Muscle of back (tissue), 11 donors: ENCODE data around the gene MAN1C1. TPM values are rescaled to one million over a fixed set of nuclear protein-coding genes. Genes with fewer than 3 reads are reported as not detected.
"Not testable (repeated sequence)": the region's sequence is repeated elsewhere in the genome, so short reads cannot be mapped to it uniquely, and the experiment has no call there.

Experiments used
- DNase-seq, 3 donors: peaks; one replicate each; pipeline versions ENCODE4 v3.0.0 to v3.0.0-alpha.2; 2013
- polyA plus RNA-seq, 10 donors: library from polyadenylated mRNA; unstranded; fragments of 120-200 nt; gene quantifications; one replicate each; pipeline ENCODE4 v1.2.1, GENCODE V29; 2013; ENCODE audit not compliant: insufficient read length in 10 of 10

The MAN1C1 gene
- polyA plus RNA-seq, 10 donors, result 9.1 to 15.4 (median 12.1) TPM

DNA sequence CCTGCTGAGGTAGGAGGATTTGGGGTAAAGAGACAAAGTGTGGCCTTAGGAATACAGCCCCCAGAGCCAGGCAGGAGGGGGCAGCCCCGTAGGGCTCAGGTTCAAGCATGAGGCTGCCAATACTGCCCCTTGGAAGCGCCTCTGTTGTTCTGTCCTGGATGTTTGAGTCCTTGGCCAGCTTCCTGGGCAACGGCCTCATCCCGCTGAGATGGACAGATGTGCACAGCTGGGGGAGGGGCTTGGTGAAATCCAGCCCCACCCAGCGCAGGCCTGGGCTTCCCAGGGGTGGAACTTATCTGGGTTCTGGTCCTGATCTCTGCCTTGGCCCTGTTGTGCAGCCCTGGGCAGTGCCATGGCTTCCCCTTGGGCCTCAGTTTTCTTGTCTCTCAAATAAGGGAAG, 34.8 kb upstream of the MAN1C1 start:
- no peak for DNase-seq

DNA sequence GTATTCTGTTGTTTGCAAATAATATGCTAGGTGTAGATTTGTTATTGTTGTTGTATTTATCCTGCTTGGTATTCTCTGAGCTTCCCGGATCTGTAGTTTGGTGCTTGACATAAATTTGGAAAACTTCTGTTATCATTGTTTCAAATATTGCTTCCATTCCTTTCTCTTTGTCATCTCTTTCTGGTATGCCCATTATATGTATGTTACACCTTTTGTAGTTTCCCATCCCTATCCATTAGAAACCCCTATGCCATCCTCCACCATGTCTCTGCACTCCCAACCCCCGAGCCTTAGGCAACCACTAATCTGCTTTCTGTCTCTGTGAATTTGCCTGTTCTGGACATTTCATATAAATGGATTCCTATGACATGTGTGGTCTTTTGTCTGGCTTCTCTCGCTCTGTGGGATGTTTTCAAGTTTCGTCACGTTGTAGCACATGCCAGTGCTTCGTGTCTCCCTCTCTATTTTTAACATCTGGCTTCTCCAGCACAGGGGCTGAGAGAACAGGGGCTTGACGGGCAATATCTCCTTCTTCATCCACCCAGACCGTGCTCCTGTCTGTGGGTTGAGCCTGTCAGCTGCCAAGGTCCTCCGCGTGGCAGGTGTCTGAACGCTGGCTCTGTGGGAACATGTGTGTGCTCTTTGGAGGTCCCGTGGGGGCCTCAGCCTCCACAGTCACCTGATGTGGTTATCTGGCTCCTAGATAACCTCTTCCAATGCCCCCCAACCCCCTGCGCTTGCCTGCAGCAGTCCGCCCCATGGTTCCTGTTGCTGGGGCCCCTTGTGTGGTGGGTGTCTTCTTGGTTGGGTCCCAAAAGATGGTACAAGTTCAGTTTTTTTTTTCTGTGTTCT, 32.8 kb upstream of the MAN1C1 start:
- no peak for DNase-seq

DNA sequence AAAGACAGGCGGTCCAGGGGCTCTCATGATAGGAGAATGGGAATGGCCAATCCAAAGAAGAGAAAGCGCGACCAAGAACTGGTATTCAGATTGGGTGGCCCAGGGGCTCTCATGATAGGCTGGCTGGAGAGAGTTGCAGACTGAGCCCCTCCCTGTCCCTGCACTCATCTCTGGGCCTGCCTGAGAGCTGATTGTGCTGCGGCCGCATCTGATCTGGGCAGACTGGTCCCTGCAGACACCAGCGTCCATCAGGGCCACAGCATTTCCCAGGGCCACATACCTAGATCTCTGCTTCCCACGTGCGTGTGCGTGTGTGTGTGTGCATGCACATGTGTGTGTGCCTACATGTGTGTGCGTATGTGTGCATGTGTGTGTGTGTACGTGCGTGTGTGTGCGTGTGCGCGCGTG, 30.4 kb upstream of the MAN1C1 start:
- DNase-seq, result no peak

DNA sequence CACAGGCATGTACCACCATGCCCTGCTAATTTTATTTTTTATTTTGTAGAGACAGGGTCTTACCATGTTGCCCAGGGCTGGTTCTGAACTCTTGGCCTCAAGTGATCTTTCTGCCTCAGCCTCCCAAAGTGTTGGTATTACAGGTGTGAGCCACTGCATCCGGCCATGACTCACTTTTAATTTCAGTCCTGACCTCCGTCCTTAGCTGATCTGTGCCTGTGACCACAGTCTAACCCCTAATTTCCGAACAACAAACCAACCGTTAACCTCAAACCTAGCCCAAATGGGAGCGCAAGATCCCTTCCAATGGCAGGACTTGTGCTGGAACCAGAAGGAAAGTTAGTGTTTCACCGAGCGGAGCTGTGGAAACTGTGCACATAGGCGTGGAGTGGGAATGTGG, 29.3 kb upstream of the MAN1C1 start:
- DNase-seq, result no peak

DNA sequence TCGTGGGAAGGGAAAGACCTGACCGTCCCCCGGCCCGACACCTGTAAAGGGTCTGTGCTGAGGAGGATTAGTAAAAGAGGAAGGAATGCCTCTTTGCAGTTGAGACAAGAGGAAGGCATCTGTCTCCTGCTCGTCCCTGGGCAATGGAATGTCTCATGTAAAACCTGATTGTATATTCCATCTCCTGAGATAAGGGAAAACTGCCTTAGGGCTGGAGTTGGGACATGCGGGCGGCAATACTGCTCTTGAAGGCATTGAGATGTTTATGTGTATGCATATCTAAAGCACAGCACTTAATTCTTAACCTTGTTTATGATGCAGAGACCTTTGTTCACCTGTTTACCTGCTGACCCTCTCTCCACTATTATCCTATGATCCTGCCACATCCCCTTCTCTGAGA, 28.4 kb upstream of the MAN1C1 start:
- DNase-seq, result not testable (repeated sequence)

DNA sequence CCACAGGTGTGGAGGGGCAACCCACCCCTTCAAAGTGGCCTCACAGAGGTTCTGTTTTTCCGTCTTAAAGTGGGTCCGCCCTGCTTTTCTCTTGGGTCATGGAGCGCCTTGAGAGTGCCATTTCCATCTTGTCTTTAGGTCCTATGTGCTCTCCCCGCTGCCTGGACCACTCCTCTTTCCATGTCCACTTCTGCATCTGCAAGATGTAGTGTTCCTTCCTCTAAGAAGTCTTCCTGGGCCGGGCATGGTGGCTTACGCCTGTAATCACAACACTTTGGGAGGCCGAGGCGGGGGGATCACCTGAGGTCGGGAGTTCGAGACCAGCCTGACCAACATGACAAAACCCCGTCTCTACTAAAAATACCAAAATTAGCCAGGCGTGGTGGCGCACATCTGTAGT, 27.8 kb upstream of the MAN1C1 start:
- not testable (repeated sequence) for DNase-seq

DNA sequence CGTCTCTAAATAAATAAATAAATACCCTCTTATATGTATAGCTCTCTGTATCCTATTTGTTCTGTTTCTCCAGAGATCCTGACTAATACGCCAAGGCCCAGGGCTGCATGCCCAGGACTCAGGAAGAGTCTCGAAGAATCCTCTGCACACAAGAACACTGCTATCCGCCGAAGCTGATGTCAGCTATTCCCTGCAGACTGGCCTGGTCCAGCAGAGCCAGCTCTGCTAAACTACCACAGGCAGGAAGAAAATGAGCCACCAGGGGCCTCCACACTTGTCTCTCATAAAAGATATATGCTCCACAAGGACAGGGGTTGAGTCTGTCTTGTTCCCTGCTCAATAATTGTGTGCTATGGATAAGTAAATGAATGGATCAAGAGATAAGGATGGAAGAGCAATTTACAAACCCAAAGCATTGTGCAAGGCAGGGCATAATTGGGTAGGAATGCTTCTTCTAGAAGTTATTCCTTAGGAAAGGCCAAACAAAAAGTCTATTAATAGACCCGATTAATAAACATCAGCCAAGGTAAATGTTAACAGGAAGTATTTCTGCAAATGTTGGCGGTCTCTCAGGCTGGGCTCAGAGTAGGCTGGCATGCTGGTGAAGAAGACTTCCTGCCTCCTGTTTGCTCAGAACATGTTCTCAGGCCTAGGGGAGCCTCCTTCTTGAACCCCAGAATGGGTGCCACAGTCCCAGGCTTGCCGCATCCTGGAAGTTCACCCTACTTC, 26.3 kb upstream of the MAN1C1 start:
- DNase-seq, result peak in 1 of 3 donors; percentile 51

DNA sequence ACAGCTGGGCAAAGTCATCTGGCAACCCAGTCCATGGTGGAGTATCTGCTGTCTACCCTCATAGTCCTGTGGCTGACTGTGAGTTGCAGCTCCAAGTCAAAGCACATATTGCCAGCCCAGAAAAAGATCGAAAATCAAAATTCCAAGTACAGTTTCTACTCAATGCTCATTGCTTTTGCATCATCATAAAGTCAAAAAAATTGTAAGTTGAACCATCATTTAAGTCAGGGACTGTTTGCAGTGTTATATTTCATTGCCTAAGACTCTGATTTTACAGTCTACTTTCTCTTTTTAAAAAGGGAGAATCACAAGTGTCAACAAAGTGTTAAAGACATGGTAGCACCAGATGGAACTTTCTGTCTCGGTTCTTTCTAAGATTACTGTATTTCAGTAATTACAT, 22.7 kb upstream of the MAN1C1 start:
- no peak for DNase-seq

DNA sequence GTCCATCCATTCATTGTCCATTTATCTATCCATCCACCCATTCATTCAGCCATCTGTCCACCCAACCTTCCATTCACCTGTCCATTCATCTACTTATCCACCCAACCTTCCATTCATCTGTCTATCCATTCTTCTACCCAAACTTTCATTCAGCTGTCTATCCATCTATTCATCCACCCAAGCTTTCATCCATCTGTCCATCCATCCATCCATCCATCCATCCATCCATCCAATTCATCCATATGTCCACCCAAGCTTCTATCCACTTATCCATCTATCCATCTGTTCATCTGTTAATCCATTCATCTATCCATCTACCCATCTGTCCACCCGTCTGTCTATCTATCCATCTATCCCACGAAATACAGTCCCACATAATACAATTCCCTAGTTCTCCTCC, 21.6 kb upstream of the MAN1C1 start:
- no peak for DNase-seq

DNA sequence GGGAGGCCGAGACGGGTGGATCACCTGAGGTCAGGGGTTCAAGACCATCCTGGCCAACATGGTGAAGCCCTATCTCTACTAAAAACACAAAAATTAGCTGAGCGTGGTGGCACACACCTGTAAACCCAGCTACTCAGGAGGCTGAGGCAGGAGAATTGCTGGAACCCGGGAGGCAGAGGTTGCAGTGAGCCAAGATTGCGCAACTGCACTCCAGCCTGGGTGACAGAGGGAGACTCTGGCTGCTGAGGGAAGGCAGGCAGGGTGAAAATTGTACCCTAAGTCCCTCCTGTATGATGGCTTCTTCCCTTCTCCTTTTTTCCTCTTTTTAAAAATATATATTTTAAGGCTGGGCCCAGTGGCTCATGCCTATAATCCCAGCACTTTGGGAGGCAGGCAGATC, 19.9 kb upstream of the MAN1C1 start:
- DNase-seq, result not testable (repeated sequence)

DNA sequence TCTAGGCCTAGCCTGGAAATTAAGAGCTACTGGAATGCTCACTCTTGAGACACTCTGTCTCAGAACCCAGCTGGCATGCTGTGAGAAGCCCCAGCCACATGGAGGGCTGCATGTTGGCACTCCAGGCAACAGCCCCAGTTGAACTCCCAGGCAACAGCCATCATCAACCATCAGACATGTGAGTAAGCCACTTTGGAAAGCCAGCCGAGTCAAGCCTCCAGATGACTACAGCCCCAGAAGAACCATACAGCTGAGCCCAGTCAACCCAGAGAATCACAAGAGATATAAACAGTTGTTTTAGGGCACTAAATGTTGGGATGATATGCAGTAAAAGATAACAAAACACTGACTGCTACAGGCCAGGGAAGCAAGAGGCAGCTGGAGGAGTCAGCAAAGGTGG, 17.7 kb upstream of the MAN1C1 start:
- DNase-seq, result no peak

DNA sequence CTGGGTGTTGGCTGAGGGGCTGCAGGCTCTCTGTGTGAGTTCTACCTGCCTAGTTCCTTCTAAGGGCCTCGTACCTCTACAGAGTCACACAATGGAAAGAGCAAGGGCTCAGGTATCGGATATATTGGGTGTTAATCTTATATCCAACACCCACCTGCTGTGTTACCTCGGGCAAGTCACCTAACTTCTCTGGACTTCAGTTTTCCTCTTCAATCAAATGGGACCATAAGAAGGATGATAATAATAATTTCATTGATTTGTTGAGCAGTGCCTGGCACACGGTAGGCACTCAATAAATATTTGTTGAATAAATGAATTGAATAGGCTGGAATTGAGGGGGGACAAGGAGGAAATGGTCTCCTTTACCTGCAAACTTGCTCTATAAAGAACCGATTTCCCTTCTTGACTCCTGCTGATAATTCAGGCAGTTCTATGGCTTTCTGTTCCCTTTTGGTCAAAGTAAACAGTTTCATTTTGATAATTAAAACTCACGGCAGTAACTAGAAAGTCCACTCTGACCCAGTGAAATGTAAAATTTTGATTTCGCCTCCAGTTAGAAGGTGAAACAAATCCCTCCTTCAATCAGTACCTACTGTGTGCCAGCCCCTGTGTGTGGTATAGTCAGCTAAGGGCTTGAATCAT, 16.5 kb upstream of the MAN1C1 start:
- no peak for DNase-seq

DNA sequence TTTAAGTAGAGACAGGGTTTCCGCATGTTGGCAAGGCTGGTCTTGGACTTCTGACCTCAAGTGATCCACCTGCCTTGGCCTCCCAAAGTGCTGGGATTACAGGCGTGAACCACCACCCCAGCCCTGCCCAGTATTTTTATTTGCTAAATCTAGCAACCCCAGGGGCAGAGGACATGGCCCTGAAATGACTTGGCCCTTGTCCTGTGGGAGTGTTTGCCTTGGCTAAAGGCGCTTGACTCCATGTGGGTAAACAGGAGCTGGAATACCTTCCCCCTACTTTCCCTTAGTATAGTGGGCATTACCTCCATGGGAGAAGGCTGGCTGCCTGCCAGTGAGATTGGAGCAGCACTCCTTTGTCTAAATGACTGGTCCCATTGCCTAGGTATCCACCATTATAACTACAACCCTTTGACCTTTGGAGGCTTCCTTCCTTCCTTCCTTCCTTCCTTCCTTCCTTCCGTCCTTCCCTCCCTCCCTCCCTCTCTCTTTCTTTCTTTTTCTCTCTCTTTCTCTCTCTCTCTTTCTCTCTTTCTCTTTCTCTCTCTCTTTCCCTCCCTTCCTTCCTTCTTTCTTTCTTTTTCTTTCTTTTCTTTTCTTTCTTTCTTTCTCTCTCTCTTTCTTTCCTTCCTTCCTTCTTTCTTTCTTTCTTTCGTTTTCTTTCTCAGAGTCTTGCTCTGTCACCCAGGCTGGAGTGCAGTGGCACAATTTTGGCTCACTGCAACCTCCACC, 15.5 kb upstream of the MAN1C1 start:
- DNase-seq, result not testable (repeated sequence)

DNA sequence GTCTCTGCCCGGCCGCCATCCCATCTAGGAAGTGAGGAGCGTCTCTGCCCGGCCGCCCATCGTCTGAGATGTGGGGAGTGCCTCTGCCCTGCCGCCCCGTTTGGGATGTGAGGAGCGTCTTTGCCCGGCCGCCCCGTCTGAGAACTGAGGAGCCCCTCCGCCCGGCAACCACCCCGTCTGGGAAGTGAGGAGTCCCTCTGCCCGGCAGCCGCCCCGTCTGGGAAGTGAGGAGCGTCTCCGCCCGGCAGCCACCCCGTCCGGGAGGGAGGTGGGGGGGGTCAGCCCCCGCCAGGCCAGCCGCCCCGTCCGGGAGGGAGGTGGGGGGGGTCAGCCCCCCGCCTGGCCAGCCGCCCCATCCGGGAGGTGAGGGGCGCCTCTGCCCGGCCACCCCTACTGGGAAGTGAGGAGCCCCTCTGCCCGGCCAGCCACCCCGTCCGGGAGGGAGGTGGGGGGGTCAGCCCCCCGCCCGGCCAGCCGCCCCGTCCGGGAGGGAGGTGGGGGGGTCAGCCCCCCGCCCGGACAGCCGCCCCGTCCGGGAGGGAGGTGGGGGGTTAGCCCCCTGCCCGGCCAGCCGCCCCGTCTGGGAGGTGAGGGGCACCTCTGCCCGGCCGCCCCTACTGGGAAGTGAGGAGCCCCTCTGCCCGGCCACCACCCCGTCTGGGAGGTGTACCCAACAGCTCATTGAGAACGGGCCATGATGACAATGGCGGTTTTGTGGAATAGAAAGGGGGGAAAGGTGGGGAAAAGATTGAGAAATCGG, 12.6 kb upstream of the MAN1C1 start:
- DNase-seq, result not testable (repeated sequence)

DNA sequence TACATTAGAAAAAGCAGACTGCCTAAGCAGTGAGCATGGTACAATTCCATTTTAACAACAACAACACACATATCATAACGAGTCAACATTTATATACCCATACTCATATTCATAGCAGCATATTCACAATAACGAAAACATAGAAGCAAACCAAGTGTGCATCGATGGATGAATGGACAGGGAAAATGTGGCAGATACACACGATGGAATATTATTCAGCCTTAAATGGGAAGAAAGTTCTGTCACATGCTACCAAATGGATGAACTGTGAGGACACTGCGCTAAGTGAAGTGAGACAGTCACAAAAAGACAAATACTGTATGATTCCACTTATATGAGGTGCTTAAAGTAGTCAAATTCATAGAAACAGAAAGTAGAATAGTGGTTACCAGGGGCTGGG, 9.5 kb upstream of the MAN1C1 start:
- DNase-seq, result no peak

DNA sequence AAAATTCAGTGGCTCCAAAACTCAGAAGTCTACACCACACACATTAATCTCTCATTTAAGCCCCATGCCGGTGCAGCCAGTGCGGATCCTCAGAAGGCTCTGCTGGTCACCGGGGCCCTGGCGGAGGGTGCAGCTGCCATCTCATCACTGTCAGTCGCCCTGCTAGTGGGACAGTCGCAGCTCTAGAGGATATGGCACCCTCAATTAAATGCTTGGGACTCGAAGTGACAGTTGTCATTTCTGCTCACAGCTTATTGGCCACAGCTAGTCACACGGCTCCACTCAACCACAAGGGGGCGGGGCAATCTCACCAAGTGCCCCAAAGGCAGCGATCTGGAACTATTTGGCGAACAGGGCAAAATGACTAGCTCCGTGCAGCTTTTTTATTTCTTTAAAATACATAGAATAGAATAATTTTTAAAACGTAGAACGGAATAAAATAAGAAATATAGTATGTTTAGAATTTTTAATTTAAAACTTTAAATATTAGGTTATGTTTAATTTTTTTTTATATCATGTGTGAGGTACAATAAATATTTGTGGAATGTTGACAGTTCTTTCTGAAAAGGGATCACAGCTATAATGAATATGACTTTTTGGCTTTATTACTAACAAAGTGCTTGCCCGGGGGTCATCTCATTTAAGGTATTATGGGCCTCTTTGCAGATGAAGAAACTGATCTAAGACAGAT, 8.0 kb upstream of the MAN1C1 start:
- DNase-seq, result peak; percentile 78 to 89 (median 83)

DNA sequence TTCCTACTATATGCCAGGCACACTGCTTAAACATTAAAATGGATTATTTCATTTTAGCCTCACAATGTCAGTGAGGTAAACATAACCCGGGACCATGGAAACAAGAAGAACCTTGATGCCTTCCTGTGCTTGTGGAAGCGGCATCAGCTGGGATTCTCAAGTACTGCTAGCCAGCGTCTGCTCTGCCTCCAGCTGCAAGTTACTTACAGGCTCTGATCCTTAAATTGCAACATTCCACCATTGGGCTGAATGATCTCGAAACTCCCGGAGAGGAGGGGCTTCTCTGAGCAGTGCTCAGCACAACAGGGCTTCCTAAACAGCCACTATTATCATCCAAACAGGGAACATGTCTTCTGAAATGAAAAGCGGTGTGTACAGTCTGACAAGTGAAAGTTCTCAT, 6.7 kb upstream of the MAN1C1 start:
- peak in 1 of 3 donors; percentile 39 for DNase-seq

DNA sequence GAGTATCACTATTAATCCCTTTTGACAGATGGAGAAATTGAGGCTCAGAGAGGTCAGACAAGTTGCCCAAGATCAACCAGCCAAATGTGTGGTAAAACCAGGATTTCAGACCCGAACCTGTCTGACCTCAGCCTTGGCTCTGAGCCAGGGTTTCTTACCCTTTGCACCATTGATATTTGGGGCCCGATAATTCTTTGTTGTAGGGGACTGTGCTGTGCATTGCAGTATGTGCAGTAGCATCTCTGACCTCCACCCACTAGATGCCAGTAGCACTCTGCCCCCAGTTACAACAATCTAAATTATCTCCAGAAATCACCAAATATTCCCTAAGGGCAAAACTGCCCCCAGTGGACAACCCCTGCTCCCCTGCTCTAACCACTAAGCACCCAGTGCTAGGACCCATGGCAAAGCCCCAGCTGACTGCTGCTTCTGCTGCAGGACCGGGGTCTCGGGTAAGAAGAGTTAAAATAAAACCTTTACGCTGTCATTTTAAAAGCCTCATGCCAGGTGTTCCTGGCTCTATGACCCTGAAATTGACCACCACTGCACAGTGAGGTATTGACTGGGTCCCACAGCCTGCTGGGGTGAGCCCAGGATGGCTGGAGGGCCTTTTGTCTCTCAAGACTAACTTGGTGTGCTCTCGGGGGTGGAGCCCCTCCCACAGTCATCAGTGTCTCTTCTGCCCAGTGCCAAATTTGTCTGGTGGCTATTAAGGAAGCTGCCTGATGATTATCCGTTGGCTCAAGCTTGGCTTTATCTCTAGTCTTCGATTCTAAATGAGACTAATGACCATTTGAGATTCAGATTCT, 5.6 kb upstream of the MAN1C1 start:
- DNase-seq, result no peak

DNA sequence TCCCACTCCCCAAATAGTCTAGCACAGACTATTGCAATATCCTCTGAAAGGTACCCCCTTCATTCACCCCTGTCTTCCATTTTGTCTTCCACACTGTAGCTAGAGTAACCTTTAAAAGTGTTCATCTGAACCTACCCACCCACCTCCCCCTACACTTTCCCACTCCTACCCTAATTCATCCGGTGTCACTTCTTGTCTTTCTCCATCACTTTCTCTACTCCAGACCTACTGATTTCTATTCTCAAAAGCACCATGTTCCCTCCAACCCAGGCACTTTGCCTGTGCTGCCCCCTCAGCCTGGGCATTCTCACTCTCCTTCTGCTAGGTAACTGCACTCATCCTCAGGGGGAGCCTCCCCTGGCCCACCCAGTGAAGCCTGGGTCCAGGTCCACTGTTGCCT, 4.7 kb upstream of the MAN1C1 start:
- DNase-seq, result no peak

DNA sequence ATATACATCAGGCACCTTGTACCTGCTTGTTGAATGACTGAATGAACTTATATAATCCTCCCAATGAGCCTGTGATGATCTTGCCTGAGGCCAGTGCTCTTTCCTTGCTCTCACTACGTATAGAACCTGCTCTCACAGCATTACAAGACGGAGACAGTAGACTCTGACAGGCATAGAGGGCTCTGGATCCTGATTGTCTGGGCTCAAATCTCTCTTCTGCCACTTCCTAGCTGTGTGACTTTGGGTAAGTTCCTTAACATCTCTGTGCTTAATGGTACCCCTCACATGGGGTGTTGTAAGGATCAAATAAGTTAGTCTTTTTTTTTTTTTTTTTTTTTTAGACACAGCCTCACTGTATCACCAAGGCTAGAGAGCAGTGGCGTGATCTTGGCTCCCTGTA, 4.2 kb upstream of the MAN1C1 start:
- DNase-seq, result no peak
